Mesodermal cell (in vitro differentiated cells): ENCODE results near the gene RALGPS1.
A peak's percentile ranks its signal among the peaks of the same experiment; 100 is the strongest.

ENCODE experiments used
- H3K27ac ChIP-seq: 2 replicates; pipeline ENCODE4 v1.7.0; 2013; ENCODE audit warnings: mild to moderate bottlenecking, low read depth, low read length, moderate library complexity; ENCODE audit not compliant: severe bottlenecking
- H3K36me3 ChIP-seq: 2 replicates; pipeline ENCODE4 v1.7.1; 2013; ENCODE audit warnings: mild to moderate bottlenecking, low read length, moderate library complexity; ENCODE audit not compliant: control insufficient read depth, insufficient read depth
- H3K4me1 ChIP-seq: one replicate; pipeline ENCODE4 v1.7.1; 2013; ENCODE audit warnings: mild to moderate bottlenecking, low read length; ENCODE audit not compliant: insufficient read depth, control insufficient read depth, poor library complexity, severe bottlenecking
- H3K4me3 ChIP-seq: 2 replicates; pipeline ENCODE4 v1.7.0; 2013; ENCODE audit warnings: low read length, control low read depth, mild to moderate bottlenecking; ENCODE audit not compliant: insufficient read depth, poor library complexity, severe bottlenecking; ENCODE audit errors: extremely low read depth
- H3K9me3 ChIP-seq: 2 replicates; pipeline ENCODE4 v1.7.1; 2013; ENCODE audit warnings: mild to moderate bottlenecking, low read length, moderate library complexity; ENCODE audit not compliant: control insufficient read depth
- WGBS, 2 experiments: methylation state at CpG; one replicate each; pipeline ENCODE4 v1.1.5; 2013; ENCODE audit warnings: missing lambda C conversion rate in 2 of 2; ENCODE audit not compliant: insufficient coverage in 2 of 2; 5-methylcytosine and 5-hydroxymethylcytosine counted together

The RALGPS1 gene

GRCh38 chr9:127223810-127224177 is 309.2 kb downstream of the RALGPS1 start:
- peak overlapping the region; percentile 54 for H3K4me3 ChIP-seq
- 46 to 60% methylated on average over 5 to 6 of the region's 8 CpGs for WGBS, 2 experiments

DNA sequence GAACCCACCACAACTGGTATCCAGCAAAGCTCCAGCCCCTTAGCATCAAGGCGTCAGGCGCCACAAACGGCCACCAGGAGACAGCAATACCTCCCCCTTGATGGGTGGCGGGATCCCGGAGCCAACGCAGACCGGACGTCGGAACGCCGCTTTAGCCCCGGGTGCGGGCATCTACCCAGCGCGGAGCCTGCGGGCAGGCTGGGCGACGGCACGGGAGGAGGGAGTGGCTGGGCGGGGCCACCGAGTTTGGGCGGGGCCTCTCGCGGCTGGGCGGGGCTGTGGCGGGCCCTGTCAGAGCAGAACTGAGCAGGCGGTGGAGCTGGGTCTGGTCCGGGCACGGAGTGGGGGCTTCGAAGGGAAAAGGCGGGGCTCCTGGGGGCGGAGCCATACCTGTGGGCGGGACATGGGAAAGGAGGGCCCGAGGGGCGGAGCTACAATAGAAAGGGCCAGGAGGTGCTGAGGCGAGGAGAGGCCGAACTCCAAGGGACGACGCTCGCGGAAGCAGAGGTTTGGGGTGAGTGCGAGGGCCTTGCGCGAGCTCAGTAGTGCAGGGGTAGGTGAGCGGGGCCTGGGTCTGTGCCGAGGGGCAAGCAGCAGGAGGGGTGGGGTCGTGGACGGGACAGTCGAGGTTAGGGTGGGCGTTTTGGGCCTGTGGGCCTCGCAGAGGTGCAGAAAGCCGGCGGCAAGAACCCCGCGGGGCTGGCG is 309.7 kb downstream of the RALGPS1 start:
- 0 to 3% methylated on average over 36 to 45 of the region's 56 CpGs for WGBS, 2 experiments
- Histone ChIP-seq H3K4me3 (peak overlapping the region; percentile 54), H3K9me3 (no peaks in the 10 kb centered on the region), H3K36me3 (no peaks in the 10 kb centered on the region), H3K4me1 (no peaks in the 10 kb centered on the region), H3K27ac (peak overlapping the region; percentile 87)

More at GRCh38 chr9:127223810-127224177, 309.2 kb downstream of the RALGPS1 start:
- no peaks in the 10 kb centered on the region for H3K4me1 ChIP-seq
- H3K9me3 ChIP-seq, result no peaks in the 10 kb centered on the region
- no peak overlapping the region for H3K27ac ChIP-seq
- no peaks in the 10 kb centered on the region for H3K36me3 ChIP-seq

GRCh38 chr9:127224883-127225739 is 310.5 kb downstream of the RALGPS1 start:
- H3K4me1 ChIP-seq, result no peaks in the 10 kb centered on the region
- H3K27ac ChIP-seq, result peak overlapping the region; percentile 87
- H3K9me3 ChIP-seq, result no peaks in the 10 kb centered on the region
- WGBS, 2 experiments, result 0 to 2% methylated on average over 54 to 77 of the region's 106 CpGs
- H3K36me3 ChIP-seq, result no peaks in the 10 kb centered on the region
- peak overlapping the region; percentile 59 for H3K4me3 ChIP-seq

DNA sequence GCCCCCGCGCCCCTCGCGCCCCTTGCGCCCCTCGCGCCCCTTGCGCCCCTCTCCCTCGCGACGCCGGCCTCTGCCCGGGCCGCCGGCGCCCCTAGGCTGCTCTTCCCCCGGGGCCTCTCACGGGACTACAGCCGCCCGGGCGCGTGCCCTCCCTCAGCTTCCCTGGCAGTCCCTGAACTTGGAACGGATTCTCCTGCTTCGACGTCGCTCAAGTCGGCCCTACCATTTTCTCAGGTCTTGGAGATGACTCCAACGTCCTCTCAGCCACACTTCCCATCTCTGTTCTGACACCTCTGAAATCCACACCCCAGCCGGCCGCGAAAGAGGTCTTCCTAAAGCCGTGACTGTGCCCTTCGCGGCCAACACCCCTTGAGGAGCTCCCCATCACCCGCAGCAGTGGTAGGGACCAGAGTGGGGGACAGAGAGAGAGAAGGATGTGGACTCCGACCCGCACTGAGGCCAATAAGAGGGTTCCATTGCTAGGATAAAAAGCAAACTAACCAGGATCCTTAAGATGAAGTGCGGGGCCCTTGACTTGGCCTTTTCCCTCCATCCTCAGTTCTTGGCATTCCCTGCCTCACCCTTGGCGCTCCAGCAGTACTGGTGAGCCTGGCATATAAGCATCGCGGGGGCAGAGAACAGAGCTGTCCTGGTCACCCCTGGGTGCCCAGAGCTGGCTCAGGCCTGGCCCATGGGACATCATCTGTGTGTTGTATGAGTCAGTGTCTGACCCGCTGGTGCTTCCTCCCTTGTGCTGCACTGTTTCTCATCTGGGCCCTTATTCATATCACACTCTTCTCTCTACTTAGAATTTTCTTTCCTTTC is 311.4 kb downstream of the RALGPS1 start:
- Histone ChIP-seq H3K36me3 (no peaks in the 10 kb centered on the region), H3K4me3 (peak overlapping the region; percentile 59), H3K27ac (no peak overlapping the region), H3K4me1 (no peaks in the 10 kb centered on the region), H3K9me3 (no peaks in the 10 kb centered on the region)
- 36 to 54% methylated on average over 22 to 32 of the region's 42 CpGs for WGBS, 2 experiments

DNA sequence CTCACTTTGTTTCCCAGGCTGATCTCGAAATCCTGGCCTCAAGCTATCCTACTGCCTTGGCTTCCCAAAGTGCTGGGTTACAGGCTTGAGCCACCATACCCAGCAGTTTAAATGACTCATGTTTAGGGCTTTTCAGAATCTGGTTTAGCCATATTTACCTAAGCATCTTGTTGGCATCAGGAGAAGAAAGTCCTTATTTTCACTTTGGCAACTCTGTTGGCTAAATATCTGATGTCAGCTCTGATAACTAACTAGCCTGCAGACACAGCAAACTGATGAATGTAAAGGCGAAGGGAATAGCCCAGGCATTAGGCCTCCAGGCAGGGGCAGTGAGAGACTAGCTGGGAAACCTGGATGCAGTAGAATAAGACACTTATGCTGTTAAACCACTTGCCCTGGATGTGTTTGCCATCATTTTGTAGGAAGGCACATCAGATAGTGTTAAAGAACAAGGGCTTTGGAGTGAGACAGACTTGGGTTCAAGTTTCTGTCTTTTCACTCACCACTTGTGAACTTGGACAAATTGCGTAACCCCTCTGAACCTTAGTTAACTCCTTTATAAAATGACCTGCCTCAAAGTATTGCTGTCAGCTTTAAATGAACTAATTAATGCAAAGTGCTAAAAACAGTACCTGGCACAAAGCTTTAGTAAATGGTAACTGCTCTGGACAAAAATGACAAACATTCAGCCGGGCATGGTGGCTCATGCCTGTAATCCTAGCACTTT is 315.3 kb downstream of the RALGPS1 start:
- Histone ChIP-seq H3K4me3 (no peak overlapping the region), H3K4me1 (no peaks in the 10 kb centered on the region), H3K27ac (no peak overlapping the region), H3K9me3 (no peaks in the 10 kb centered on the region), H3K36me3 (no peaks in the 10 kb centered on the region)
- WGBS, 2 experiments, result 88 to 91% methylated on average over 4 of the region's 4 CpGs

DNA sequence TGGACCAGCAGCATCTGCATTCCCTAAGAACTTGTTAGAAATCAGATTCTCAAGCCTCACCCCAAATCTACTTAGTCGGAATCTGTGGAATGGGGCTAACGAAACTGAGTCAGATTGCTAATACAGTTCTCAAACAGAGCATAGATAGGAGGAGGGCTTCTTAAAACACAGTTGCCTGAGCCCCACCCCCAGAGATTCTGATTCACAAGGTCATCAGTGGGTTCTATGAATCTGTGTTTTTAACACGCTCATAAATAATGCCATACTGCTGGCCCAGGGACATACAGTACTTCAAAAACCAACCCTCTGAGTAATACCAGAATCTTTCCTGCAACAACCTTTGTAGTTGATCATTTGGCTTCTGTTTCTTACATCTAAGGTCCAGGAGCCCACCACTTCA is 317.1 kb downstream of the RALGPS1 start:
- Histone ChIP-seq H3K4me1 (no peaks in the 10 kb centered on the region), H3K27ac (no peak overlapping the region), H3K36me3 (no peaks in the 10 kb centered on the region), H3K9me3 (no peaks in the 10 kb centered on the region), H3K4me3 (no peak overlapping the region)
- 80 to 100% methylated on average over 1 of the region's 3 CpGs for WGBS, 2 experiments

- Histone ChIP-seq H3K4me3 (no peak overlapping the region), H3K4me1 (no peaks in the 10 kb centered on the region), H3K27ac (no peak overlapping the region), H3K9me3 (no peaks in the 10 kb centered on the region), H3K36me3 (no peaks in the 10 kb centered on the region)
- WGBS, 2 experiments, result 84 to 98% methylated on average over 3 to 4 of the region's 4 CpGs
These were observed 318.4 kb downstream of the RALGPS1 start for GRCh38 chr9:127232833-127233549.

DNA sequence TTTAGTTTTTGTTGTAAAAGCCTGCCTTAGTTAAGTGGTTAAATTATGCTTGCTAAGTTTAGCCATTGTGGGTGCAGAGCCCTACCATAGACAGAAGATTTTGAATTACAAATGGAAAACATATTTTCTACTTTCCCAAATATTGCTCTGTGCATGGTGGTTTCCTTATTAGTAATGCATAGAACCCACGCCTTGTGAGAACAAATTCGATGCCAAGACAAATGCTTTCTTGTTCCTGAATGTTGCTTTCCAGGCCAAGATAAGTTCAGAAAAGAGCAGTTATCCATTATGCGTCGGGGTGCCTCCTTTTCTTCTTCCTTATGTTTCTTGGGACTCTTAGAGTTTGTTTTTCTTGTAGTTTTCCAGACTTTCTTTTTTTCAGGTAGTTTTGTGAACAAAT is 319.0 kb downstream of the RALGPS1 start:
- H3K27ac ChIP-seq, result no peak overlapping the region
- WGBS, 2 experiments, result 84 to 96% methylated on average over 2 to 4 of the region's 4 CpGs
- H3K4me3 ChIP-seq, result no peak overlapping the region
- no peaks in the 10 kb centered on the region for H3K4me1 ChIP-seq
- H3K9me3 ChIP-seq, result no peaks in the 10 kb centered on the region
- H3K36me3 ChIP-seq, result no peaks in the 10 kb centered on the region

- H3K27ac ChIP-seq, result no peak overlapping the region
- no peak overlapping the region for H3K4me3 ChIP-seq
- WGBS, 2 experiments, result no CpG with 5 or more reads among the region's 1 CpG
- no peaks in the 10 kb centered on the region for H3K9me3 ChIP-seq
- H3K4me1 ChIP-seq, result no peaks in the 10 kb centered on the region
- H3K36me3 ChIP-seq, result no peaks in the 10 kb centered on the region
These were observed 319.4 kb downstream of the RALGPS1 start for GRCh38 chr9:127233989-127234388.
